ENCODE measurements around the gene PAX3.

PAX3 gene

DNA sequence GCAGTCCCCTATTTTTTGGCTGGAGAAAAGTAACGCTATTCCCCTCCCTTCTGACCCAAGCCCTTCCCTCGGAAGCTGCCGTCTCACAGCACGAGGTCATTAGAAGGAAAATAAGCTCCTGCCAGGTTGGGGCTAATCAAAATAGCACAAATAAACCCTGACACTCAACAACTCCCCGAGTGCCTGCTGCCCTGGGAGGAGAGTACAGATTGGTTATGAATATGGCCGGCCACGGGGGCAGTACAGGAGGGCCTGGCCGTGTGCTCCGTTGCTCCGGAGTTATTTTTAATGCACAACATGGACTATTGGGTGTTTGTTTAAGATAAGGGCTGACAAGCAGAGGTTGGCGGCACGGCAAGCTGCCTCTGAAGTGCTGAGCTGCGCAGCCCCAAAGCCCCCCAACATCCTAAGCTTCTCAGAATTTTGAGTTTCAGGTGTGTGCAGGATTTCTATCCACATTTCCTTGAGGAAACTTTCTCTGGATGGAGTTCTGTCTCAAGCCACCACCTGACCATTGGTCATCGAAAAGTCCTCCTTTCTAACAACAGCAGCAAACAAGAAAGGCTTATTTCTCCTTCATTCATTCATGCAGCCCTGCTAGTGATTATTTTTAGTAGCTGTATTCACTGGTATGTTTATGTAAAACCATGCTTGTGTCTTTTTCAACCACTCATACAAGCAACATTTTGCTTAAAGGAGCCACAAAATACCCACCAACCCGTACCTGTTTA lies 58.7 kb downstream of the PAX3 start:
- TF ChIP-seq, protein P1, sequence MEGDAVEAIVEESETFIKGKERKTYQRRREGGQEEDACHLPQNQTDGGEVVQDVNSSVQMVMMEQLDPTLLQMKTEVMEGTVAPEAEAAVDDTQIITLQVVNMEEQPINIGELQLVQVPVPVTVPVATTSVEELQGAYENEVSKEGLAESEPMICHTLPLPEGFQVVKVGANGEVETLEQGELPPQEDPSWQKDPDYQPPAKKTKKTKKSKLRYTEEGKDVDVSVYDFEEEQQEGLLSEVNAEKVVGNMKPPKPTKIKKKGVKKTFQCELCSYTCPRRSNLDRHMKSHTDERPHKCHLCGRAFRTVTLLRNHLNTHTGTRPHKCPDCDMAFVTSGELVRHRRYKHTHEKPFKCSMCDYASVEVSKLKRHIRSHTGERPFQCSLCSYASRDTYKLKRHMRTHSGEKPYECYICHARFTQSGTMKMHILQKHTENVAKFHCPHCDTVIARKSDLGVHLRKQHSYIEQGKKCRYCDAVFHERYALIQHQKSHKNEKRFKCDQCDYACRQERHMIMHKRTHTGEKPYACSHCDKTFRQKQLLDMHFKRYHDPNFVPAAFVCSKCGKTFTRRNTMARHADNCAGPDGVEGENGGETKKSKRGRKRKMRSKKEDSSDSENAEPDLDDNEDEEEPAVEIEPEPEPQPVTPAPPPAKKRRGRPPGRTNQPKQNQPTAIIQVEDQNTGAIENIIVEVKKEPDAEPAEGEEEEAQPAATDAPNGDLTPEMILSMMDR (IDR thresholded peaks at IDR 0.05; ENCODE audit: insufficient read depth, low read depth, low read length, missing control alignments) = no peak
- no peak for DNase-seq (ENCODE audit: low read depth)
- no peak overlapping the region for H3K4me3 ChIP-seq (ENCODE audit: low read depth, low read length)

DNA sequence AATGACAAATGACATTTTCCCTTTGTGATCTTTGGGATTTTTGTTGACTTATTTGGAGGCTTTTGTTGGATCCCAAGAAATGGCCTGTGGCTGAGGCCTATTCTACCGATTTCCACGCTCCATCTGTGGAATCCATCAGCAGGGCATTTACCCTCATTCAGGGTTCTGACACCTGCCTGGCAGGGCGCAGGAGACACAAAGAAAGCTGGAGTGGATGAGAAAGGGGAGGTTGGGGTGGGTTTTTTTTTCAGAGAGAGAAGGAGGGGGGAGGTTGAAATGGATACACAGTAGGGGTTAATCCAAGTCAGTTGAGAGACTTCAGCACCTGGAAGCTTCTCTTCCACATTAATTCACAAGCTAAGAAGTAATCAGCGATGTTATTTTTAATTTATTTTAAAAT lies 59.7 kb downstream of the PAX3 start:
- H3K4me3 ChIP-seq (ENCODE audit: low read depth, low read length) = no peak overlapping the region
- TF ChIP-seq, protein P1 (IDR thresholded peaks at IDR 0.05; ENCODE audit: insufficient read depth, low read depth, low read length, missing control alignments) = no peak
- DNase-seq (ENCODE audit: low read depth) = no peak

DNA sequence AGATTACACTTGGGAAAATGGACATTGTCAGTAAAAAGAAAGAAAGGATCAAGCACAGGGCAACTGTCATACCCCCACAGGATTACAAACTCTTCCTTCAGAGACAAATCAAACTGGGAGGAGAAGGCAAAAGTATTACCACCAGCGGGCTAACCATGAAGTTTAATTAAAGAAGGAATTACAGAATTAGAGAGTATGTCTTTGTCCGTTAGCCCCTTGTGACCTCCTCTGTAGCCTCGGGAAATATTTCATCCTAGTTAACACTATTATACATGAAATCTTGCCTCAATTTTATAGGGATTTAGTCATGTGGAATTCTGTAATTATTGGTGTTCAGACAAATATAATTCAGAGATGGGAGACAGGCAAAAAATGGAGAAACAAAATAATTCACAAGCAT lies 60.7 kb downstream of the PAX3 start:
- DNase-seq (ENCODE audit: low read depth) = no peak
- TF ChIP-seq, protein P1 (IDR thresholded peaks at IDR 0.05; ENCODE audit: insufficient read depth, low read depth, low read length, missing control alignments) = no peak
- H3K4me3 ChIP-seq (ENCODE audit: low read depth, low read length) = no peak overlapping the region

DNA sequence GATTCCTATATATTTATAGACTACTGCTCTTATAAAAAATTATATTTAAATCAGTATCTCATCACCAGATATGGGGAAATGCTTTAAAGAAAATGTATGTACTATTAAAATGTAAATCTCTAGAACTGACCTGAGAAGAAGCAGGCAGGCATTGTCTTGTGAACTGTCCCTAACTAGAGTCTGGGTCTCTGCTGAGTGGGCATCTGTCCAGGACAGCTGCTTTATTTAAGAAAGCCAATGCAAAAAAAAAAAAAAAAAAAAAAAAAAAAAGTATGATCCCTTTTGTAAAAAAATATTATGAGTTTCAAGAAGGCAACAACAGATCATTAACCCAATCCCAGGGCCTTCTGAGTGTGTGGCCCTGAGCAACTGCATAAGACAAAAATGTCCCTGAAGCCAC lies 66.0 kb downstream of the PAX3 start:
- TF ChIP-seq, protein P1 (IDR thresholded peaks at IDR 0.05; ENCODE audit: insufficient read depth, low read depth, low read length, missing control alignments) = no peak
- no peak overlapping the region for H3K4me3 ChIP-seq (ENCODE audit: low read depth, low read length)
- no peak for DNase-seq (ENCODE audit: low read depth)

DNA sequence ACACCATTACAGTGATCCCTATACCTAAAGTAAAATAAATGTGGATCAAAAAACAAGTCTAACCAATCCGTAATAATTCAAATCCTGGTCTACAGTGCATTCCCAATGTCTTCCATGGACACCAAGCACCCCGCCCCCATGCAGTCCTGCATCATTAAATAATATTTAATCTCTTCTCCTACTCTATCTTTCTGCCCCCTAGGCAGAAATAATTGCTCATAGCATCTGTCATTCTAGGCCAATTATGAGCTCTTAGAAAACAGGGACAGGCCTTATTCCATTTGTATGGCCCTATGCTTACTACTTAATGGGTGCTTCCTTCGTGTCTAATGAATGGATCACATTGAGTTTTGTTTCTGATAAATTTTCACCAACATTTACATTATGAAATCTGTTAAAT lies 66.4 kb downstream of the PAX3 start:
- TF ChIP-seq, protein P1 (IDR thresholded peaks at IDR 0.05; ENCODE audit: insufficient read depth, low read depth, low read length, missing control alignments) = no peak
- no peak for DNase-seq (ENCODE audit: low read depth)
- H3K4me3 ChIP-seq (ENCODE audit: low read depth, low read length) = no peak overlapping the region

DNA sequence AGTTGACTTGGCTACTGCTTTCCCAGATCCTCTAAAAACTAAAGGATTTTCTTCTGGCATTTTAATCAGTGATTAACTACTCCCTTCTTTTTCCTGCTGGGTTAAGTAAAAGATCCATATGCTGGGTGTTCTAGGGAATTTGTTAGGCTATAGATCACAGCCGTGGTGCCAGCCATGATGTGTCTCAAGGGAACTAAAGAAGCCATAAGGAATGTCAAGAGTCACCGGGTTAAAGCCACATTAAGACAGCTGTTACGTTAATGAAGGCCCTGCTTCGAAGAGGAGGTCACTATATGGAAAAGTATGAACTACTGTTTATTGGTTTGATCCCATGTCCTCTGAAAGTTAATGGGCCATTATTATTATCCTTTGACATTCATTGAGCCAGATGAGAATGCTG lies 70.7 kb downstream of the PAX3 start:
- no peak overlapping the region for H3K4me3 ChIP-seq (ENCODE audit: low read depth, low read length)
- TF ChIP-seq, protein P1 (IDR thresholded peaks at IDR 0.05; ENCODE audit: insufficient read depth, low read depth, low read length, missing control alignments) = no peak
- DNase-seq (ENCODE audit: low read depth) = no peak

DNA sequence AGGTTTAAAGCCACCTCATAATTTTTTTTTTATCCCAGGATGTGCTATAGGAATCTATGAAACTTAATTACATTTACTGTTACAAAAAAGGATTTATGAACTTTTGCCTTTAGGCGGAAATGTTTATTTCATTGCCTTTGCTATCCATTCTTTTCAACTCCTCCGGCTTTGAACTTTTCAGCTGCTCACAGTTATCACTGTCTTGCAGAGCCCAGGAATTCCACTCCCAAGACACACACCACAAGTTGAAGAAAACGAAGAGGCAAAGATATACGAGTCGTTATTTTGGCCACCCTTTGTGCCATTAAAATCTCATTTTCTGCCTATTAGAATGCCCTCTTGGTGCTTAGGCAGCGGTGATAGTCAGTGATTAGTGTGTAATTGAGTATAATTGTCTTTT lies 80.0 kb downstream of the PAX3 start:
- H3K4me3 ChIP-seq (ENCODE audit: low read depth, low read length) = no peak overlapping the region
- DNase-seq (ENCODE audit: low read depth) = no peak

More for the DNA sequence above, 80.0 kb downstream of the PAX3 start:
- TF ChIP-seq, protein P1 (IDR thresholded peaks at IDR 0.05; ENCODE audit: insufficient read depth, low read depth, low read length, missing control alignments) = no peak
